GM19463 (cell line): ENCODE results near the gene CLOCK.
A peak's percentile ranks its signal among the peaks of the same experiment; 100 is the strongest.

Experiments
- ATAC-seq: cut with Tn5 transposase; IDR thresholded peaks from one replicate; pipeline ENCODE4 v1.9.1; 2021; ENCODE audit warnings: mild to moderate bottlenecking, moderate library complexity; ENCODE audit not compliant: unreplicated experiment

The CLOCK gene

GRCh38 chr4:55431710-55432336 lies 114.9 kb downstream of the CLOCK start:
- no peak for ATAC-seq

- ATAC-seq = no peak
These were observed 121.9 kb downstream of the CLOCK start for GRCh38 chr4:55424791-55425190.

- ATAC-seq = no peak
These were observed 130.5 kb downstream of the CLOCK start for GRCh38 chr4:55416176-55416575.

GRCh38 chr4:55411621-55412020 lies 135.1 kb downstream of the CLOCK start:
- no peak for ATAC-seq

- ATAC-seq = no peak
These were observed 136.3 kb downstream of the CLOCK start for GRCh38 chr4:55410431-55410830.

- ATAC-seq = peak; percentile 93
These were observed 137.1 kb downstream of the CLOCK start for GRCh38 chr4:55409468-55410171.

GRCh38 chr4:55407764-55408163 lies 138.9 kb downstream of the CLOCK start:
- ATAC-seq = no peak

- ATAC-seq = no peak
These were observed 139.6 kb downstream of the CLOCK start for GRCh38 chr4:55407119-55407518.

- no peak for ATAC-seq
These were observed 140.2 kb downstream of the CLOCK start for GRCh38 chr4:55406545-55406944.

GRCh38 chr4:55405073-55405472 lies 141.6 kb downstream of the CLOCK start:
- no peak for ATAC-seq

GRCh38 chr4:55399581-55399980 lies 147.1 kb downstream of the CLOCK start:
- ATAC-seq = no peak

- no peak for ATAC-seq
These were observed 147.7 kb downstream of the CLOCK start for GRCh38 chr4:55398966-55399365.

- ATAC-seq = no peak
These were observed 148.2 kb downstream of the CLOCK start for GRCh38 chr4:55398461-55398860.

- no peak for ATAC-seq
These were observed 149.0 kb downstream of the CLOCK start for GRCh38 chr4:55397520-55398321.

- ATAC-seq = no peak
These were observed 149.6 kb downstream of the CLOCK start for GRCh38 chr4:55397126-55397436.

- ATAC-seq = peak; percentile 22
These were observed 150.2 kb downstream of the CLOCK start for GRCh38 chr4:55396308-55397125.

- peak; percentile 91 for ATAC-seq
These were observed 151.0 kb downstream of the CLOCK start, which contains the start of gene TMEM165 for GRCh38 chr4:55395529-55396307. TMEM165 (plus strand) TSS chr4:55395957; CDS start chr4:55396190, 233 bp downstream.

- peak; percentile 0 for ATAC-seq
These were observed 151.5 kb downstream of the CLOCK start for GRCh38 chr4:55395218-55395528.

- no peak for ATAC-seq
These were observed 153.0 kb downstream of the CLOCK start for GRCh38 chr4:55393461-55394320.
